OCI-M1 (cell line): Measurements from ENCODE around the gene NMNAT2.
"Not testable (repeated sequence)": the region's sequence is repeated elsewhere in the genome, so short reads cannot be mapped to it uniquely, and the experiment has no call there.

Experiments
- DNase-seq: peaks from one replicate; lab custom pipeline; 2025; lab: John Stamatoyannopoulos, UW

The NMNAT2 gene

GRCh38 chr1:183416850-183417771 lies 1.1 kb downstream of the NMNAT2 start:
- DNase-seq, result no peak

- DNase-seq, result no peak
These were observed 3.8 kb downstream of the NMNAT2 start for GRCh38 chr1:183414365-183414764.

DNA sequence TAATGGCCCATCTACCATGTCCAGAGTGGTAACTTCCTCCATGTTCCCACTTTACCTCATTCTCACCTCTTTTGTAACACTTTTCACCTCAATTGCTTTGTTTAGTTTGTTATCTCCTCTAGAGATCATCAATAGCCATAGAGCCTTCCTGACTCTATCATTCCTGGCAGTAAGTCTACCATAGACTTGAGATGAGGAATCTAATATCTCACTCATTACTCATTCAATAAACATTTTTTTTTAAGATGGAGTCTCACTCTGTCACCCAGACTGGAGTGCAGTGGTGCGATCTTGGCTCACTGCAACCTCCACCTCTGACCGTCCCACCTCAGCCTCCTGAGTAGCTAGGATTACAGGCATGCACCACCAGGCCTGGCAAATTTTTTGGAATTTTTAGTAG lies 7.1 kb downstream of the NMNAT2 start:
- no peak for DNase-seq

DNA sequence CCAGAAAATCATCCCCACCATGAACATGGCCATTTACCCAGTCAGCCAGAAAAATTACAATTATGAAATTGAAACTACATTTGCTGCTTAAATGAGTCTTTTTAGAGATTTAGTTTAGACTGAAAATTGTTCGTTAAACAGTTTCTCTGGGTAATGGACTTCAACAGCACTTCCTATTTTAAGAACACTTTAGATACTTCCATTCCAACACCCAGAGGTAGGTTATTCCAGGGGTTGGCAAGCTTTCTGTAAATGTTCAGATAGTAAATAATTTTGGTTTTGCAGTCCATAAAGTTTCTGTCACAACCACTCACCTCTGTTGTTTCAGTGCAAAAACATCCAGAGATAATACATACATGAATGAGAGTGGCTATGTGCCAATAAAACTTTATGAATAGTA lies 10.2 kb downstream of the NMNAT2 start:
- DNase-seq, result no peak

DNA sequence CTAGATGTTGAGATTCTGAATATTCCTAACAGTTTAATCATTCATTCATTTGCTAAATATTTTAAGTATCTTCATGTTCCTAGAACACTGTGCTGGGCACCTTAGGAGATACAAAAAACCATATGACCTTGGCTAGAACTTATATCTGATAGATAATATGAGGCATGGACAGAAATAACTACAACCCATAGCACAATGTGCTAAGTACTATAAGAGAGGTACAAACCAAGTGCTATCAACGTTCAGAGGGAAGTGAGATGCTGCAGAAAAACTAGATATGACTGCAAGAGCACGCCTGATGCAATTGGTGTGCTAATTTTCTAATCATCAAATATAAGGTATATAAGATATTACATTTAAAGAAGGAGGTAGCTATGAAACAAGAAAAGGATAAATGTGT lies 10.7 kb downstream of the NMNAT2 start:
- DNase-seq, result no peak

GRCh38 chr1:183404476-183404875 lies 13.7 kb downstream of the NMNAT2 start:
- no peak for DNase-seq

DNA sequence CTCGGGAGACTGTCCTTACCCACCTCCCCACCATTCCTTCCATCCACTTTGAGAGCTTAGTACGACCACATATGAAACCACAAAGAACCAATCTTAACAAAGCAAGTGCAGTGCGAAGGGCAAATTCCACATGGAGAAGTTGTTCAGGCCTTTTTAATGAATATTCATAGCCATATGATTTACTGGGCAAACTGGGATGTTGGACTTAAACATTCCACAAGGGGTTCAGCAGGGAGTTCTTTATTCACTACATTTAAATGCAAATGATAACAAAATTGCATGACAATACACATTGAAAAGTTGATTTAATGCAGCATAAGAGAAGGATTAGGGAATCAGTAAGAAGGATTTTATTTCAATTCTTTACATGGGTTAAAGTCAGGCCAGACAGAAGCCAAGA lies 14.7 kb downstream of the NMNAT2 start:
- DNase-seq, result no peak

- not testable (repeated sequence) for DNase-seq
These were observed 16.6 kb downstream of the NMNAT2 start for GRCh38 chr1:183401565-183401964.

GRCh38 chr1:183394435-183394834 lies 23.7 kb downstream of the NMNAT2 start:
- DNase-seq, result no peak

DNA sequence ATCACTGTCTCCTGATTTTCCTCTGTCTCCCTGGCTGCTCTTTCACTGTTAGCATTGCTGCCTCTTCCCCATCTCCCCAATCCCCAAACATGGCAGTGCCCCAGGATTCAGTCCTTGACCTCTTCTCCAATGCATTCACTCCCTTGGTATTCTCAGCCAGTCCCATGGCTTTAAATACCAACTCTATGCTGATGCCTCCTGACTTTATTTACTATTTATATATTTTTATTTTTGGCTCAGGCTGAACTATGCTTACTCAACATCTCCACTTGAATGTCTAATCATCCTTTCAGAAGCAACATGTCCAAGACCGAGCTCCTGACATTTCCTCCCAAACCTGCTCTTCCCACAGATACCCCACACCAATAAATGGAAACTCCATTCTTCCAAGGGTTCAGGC lies 26.3 kb downstream of the NMNAT2 start:
- no peak for DNase-seq

GRCh38 chr1:183390561-183390960 lies 27.6 kb downstream of the NMNAT2 start:
- no peak for DNase-seq

GRCh38 chr1:183388735-183389134 lies 29.4 kb downstream of the NMNAT2 start:
- DNase-seq, result no peak

DNA sequence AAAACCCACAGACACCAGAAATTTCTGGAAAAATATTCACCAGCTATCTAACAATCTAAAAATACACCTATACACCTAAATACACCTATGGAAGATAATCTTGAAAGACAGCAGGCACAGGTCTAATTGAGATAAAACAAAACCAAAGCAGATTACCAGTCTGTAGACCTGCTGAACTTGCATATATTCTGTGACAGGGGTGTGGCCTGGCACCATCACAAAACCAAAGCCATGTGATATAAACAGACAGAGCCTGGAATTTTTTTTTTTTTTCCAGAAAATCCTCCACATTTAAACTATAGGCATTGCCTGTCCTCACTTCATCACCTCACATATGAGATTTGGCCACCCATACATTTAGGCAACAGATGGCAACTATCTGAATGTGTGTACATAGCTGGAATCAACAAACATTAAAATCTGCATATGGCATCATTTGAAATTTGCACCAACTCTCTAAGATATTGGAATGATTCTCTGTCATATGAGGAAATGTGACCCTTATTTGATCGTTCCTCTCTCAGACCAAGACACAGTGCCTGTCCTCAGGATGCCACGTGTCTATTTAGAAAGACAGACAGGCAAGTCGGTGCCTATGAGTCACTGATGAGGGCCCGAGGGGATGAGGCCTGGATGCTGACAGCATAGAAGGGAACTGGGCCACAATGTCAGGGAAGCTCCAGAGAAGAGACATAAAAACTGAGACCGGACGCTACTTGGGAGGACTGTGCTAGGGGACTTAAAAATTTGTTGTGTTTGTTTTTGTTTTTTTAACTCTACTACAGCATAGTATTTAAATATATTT lies 32.6 kb downstream of the NMNAT2 start:
- DNase-seq, result no peak

- DNase-seq, result no peak
These were observed 38.2 kb downstream of the NMNAT2 start for GRCh38 chr1:183379951-183380350.

GRCh38 chr1:183375381-183375780 lies 42.8 kb downstream of the NMNAT2 start:
- no peak for DNase-seq

GRCh38 chr1:183374825-183375224 lies 43.4 kb downstream of the NMNAT2 start:
- no peak for DNase-seq

DNA sequence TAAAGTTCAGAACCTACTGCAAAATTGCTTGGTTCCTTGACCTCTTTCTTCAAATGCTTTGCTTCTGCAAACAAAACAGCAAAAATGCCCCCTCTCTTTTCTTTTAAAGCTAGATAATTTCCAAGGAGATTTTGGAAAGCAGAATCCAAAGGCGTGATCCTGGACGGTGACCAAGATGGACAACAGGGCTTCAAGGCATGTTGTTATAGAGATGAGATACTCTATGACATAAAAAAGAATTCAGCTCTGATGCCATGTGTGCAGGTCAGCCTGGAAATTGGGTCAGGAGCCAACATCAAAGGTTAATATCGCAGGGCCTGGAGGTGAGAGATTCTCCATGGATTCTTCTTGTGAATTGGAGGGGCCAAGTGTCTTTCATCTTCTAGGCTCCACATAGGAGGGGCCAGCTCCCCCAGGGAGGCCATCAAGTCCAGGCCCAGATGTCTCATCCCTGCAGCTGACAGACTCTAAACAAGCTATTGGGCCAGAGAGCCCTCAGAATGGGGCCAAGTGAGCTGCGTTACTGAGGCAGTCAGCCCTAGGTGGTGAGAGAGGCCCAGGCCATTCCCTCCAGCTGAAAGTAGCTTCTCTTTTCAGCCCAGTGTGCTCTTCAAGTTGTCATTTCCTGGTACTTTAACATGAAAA lies 45.5 kb downstream of the NMNAT2 start:
- no peak for DNase-seq

GRCh38 chr1:183370399-183371058 lies 47.7 kb downstream of the NMNAT2 start:
- peak; percentile 16 for DNase-seq

GRCh38 chr1:183368213-183369108 lies 49.7 kb downstream of the NMNAT2 start:
- DNase-seq, result peak; percentile 18

DNA sequence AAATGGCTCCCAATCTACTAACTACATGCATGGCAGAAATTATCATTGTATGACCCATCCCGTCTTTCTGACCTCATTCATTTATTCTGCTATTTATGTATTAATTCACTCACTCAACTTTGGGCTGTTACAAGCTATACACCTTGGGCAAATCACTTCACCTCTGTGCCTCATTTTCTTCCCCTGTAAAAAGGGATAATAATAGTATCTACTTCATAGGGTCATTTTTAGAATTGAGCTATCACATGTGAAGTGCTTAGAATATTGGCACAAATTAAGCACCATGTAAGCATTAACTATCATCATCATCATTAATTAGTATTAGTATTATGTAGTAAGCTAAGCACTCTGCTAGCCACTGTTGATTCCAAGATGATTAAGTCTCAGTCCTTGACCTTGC lies 52.1 kb downstream of the NMNAT2 start:
- no peak for DNase-seq

- no peak for DNase-seq
These were observed 52.5 kb downstream of the NMNAT2 start for GRCh38 chr1:183365676-183366075.
